ENCODE measurements around the gene TMEM121. TPM values are rescaled to one million over a fixed set of nuclear protein-coding genes. Genes with fewer than 3 reads are reported as not detected.

Gene TMEM121
- total RNA-seq, 2 experiments from 2014 or later = 0.21 to 0.25 TPM

GRCh38 chr14:105519946-105520698 is 6.3 kb upstream of the TMEM121 start:
- H3K9me2 ChIP-seq (ENCODE audit: insufficient read depth, low read length) = no peaks in the 10 kb centered on the region
- H3K36me3 ChIP-seq (ENCODE audit: insufficient read depth, low read length) = no peaks in the 10 kb centered on the region
- no peak overlapping the region for H3K4me3 ChIP-seq (ENCODE audit: low read depth, low read length, poor library complexity, severe bottlenecking)
- H3K4me1 ChIP-seq (ENCODE audit: insufficient read depth, low read length, poor library complexity, severe bottlenecking) = no peaks in the 10 kb centered on the region
- ChIA-PET POLR2A (interaction anchor here (0.6 kb wide), 2 partner anchors 52 to 211 kb away, joined by 3 to 5 read pairs; no protein-coding TSS in a partner anchor), CTCF (ENCODE audit: unreplicated experiment) (no interaction called here)
- H4K20me1 ChIP-seq (ENCODE audit: insufficient read depth, low read length) = no peaks in the 10 kb centered on the region
- no TSS peak for BruUV-seq (replicated peaks)
- H2AFZ ChIP-seq (ENCODE audit: low read length) = no peak overlapping the region
- no peak overlapping the region for H3K27ac ChIP-seq (ENCODE audit: low read depth, low read length, poor library complexity, severe bottlenecking)
- no peaks in the 10 kb centered on the region for H3K79me2 ChIP-seq (ENCODE audit: insufficient read depth, low read depth, low read length)
- no peak for DNase-seq (ENCODE audit: low spot score)
- H3K4me2 ChIP-seq (ENCODE audit: low read length) = no peak overlapping the region
- intact Hi-C loops (cut with micrococcal nuclease; ENCODE audit: unreplicated experiment) = no loop called here
- TF ChIP-seq EZH2phosphoT487 (IDR thresholded peaks at IDR 0.05; ENCODE audit: borderline replicate concordance, low read depth, low read length) (no peak), CTCF (conservative IDR thresholded peaks at IDR 0.05; ENCODE audit: low read length) (no peak)
- no peaks in the 10 kb centered on the region for H3K9me3 ChIP-seq (ENCODE audit: low read length)

GRCh38 chr14:105525326-105525725 is 1.1 kb upstream of the TMEM121 start:
- Histone ChIP-seq H3K4me3 (ENCODE audit: low read depth, low read length, poor library complexity, severe bottlenecking) (no peak overlapping the region), H3K4me1 (ENCODE audit: insufficient read depth, low read length, poor library complexity, severe bottlenecking) (peaks cover 22% of the 10 kb centered on the region), H4K20me1 (ENCODE audit: insufficient read depth, low read length) (no peaks in the 10 kb centered on the region), H3K36me3 (ENCODE audit: insufficient read depth, low read length) (no peaks in the 10 kb centered on the region), H2AFZ (ENCODE audit: low read length) (no peak overlapping the region), H3K9me3 (ENCODE audit: low read length) (no peaks in the 10 kb centered on the region), H3K9me2 (ENCODE audit: insufficient read depth, low read length) (no peaks in the 10 kb centered on the region), H3K79me2 (ENCODE audit: insufficient read depth, low read depth, low read length) (no peaks in the 10 kb centered on the region), H3K27ac (ENCODE audit: low read depth, low read length, poor library complexity, severe bottlenecking) (no peak overlapping the region), H3K4me2 (ENCODE audit: low read length) (no peak overlapping the region)
- TF ChIP-seq CTCF (conservative IDR thresholded peaks at IDR 0.05; ENCODE audit: low read length) = no peak
- BruUV-seq (replicated peaks) = no TSS peak
- POLR2A ChIA-PET = no interaction called here
- CTCF ChIA-PET (ENCODE audit: unreplicated experiment) = no interaction called here
- DNase-seq (ENCODE audit: low spot score) = no peak
- intact Hi-C loops (cut with micrococcal nuclease; ENCODE audit: unreplicated experiment) = no loop called here

GRCh38 chr14:105526776-105527380 is 495 bp downstream of the TMEM121 start:
- BruUV-seq (replicated peaks) = no TSS peak
- ChIA-PET CTCF (ENCODE audit: unreplicated experiment) (no interaction called here), POLR2A (no interaction called here)
- no peak overlapping the region for H3K27ac ChIP-seq (ENCODE audit: low read depth, low read length, poor library complexity, severe bottlenecking)
- intact Hi-C loops (cut with micrococcal nuclease; ENCODE audit: unreplicated experiment) = no loop called here
- H3K4me3 ChIP-seq (ENCODE audit: low read depth, low read length, poor library complexity, severe bottlenecking) = peak overlapping the region; percentile 5
- no peaks in the 10 kb centered on the region for H3K9me2 ChIP-seq (ENCODE audit: insufficient read depth, low read length)
- H2AFZ ChIP-seq (ENCODE audit: low read length) = no peak overlapping the region
- TF ChIP-seq EZH2phosphoT487 (IDR thresholded peaks at IDR 0.05; ENCODE audit: borderline replicate concordance, low read depth, low read length) (no peak), CTCF (conservative IDR thresholded peaks at IDR 0.05; ENCODE audit: low read length) (no peak)
- H3K36me3 ChIP-seq (ENCODE audit: insufficient read depth, low read length) = no peaks in the 10 kb centered on the region
- no peaks in the 10 kb centered on the region for H3K9me3 ChIP-seq (ENCODE audit: low read length)
- DNase-seq (ENCODE audit: low spot score) = no peak
- H4K20me1 ChIP-seq (ENCODE audit: insufficient read depth, low read length) = no peaks in the 10 kb centered on the region
- peaks cover 36% of the 10 kb centered on the region for H3K4me1 ChIP-seq (ENCODE audit: insufficient read depth, low read length, poor library complexity, severe bottlenecking)
- no peaks in the 10 kb centered on the region for H3K79me2 ChIP-seq (ENCODE audit: insufficient read depth, low read depth, low read length)
- H3K4me2 ChIP-seq (ENCODE audit: low read length) = peak overlapping the region; percentile 55; the same call in 1 of the 2 replicates
